ENCODE results near the gene TBX10. TPM values are rescaled to one million over a fixed set of nuclear protein-coding genes. Genes with fewer than 3 reads are reported as not detected.

Gene TBX10
- total RNA-seq, 1 donor from 2014 or later: not detected

DNA sequence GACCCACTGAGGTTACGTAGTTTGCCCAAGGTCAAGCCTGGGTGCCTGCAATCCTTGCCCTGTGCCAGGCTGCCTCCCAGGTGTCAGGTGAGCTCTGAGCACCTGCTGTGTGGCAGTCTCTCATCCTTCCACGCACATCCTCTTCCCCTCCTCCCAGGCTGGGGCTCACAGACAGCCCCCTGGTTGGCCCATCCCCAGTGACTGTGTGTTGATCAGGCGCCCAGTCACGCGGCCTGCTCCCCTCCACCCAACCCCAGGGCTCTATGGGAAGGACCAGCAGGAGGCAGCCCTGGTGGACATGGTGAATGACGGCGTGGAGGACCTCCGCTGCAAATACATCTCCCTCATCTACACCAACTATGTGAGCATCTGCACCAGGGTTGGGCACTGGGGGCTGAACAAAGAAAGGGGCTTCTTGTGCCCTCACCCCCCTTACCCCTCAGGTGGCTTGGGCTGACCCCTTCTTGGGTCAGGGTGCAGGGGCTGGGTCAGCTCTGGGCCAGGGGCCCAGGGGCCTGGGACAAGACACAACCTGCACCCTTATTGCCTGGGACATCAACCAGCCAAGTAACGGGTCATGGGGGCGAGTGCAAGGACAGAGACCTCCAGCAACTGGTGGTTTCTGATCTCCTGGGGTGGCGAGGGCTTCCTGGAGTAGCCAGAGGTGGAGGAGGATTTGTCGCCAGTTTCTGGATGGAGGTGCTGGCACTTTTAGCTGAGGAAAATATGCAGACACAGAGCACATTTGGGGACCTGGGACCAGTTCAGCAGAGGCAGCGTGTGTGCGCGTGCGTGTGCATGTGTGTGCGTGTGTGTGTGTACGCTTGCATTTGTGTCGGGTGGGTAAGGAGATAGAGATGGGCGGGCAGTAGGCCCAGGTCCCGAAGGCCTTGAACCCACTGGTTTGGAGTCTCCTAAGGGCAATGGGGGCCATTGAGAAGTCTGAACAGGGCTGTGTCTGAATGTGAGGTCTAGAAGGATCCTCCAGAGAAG lies 54.4 kb downstream of the TBX10 start:
- no peak for ATAC-seq
- DNase-seq: no peak
- intact Hi-C loops (cut with DNase I): no loop called here

DNA sequence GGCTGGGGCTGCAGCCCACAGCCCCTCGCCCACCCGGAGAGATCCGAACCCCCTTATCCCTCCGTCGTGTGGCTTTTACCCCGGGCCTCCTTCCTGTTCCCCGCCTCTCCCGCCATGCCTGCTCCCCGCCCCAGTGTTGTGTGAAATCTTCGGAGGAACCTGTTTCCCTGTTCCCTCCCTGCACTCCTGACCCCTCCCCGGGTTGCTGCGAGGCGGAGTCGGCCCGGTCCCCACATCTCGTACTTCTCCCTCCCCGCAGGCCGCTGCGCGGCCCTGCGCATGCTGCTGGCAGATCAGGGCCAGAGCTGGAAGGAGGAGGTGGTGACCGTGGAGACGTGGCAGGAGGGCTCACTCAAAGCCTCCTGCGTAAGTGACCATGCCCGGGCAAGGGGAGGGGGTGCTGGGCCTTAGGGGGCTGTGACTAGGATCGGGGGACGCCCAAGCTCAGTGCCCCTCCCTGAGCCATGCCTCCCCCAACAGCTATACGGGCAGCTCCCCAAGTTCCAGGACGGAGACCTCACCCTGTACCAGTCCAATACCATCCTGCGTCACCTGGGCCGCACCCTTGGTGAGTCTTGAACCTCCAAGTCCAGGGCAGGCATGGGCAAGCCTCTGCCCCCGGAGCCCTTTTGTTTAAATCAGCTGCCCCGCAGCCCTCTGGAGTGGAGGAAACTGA lies 55.2 kb downstream of the TBX10 start:
- TF ChIP-seq, protein P1, sequence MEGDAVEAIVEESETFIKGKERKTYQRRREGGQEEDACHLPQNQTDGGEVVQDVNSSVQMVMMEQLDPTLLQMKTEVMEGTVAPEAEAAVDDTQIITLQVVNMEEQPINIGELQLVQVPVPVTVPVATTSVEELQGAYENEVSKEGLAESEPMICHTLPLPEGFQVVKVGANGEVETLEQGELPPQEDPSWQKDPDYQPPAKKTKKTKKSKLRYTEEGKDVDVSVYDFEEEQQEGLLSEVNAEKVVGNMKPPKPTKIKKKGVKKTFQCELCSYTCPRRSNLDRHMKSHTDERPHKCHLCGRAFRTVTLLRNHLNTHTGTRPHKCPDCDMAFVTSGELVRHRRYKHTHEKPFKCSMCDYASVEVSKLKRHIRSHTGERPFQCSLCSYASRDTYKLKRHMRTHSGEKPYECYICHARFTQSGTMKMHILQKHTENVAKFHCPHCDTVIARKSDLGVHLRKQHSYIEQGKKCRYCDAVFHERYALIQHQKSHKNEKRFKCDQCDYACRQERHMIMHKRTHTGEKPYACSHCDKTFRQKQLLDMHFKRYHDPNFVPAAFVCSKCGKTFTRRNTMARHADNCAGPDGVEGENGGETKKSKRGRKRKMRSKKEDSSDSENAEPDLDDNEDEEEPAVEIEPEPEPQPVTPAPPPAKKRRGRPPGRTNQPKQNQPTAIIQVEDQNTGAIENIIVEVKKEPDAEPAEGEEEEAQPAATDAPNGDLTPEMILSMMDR (IDR thresholded peaks at IDR 0.05): no peak
- Histone ChIP-seq H3K36me3 (peaks cover 38% of the 10 kb centered on the region), H3K9me3 (no peaks in the 10 kb centered on the region), H3K4me1 (peaks cover 33% of the 10 kb centered on the region), H3K27ac (peak overlapping the region; percentile 97), H3K27me3 (ENCODE audit: low read depth) (no peaks in the 10 kb centered on the region), H3K4me3 (peak overlapping the region; percentile 76)
- intact Hi-C loops (cut with DNase I): no loop called here
- DNase-seq (peak; percentile 90), ATAC-seq (peak; percentile 85 to 89)

More for the DNA sequence above, 54.4 kb downstream of the TBX10 start:
- Histone ChIP-seq H3K27ac (peak overlapping the region; percentile 97), H3K36me3 (peaks cover 38% of the 10 kb centered on the region), H3K4me3 (peak overlapping the region; percentile 76), H3K4me1 (peaks cover 26% of the 10 kb centered on the region), H3K27me3 (ENCODE audit: low read depth) (no peaks in the 10 kb centered on the region), H3K9me3 (no peaks in the 10 kb centered on the region)
- TF ChIP-seq, protein P1 (IDR thresholded peaks at IDR 0.05): no peak

DNA sequence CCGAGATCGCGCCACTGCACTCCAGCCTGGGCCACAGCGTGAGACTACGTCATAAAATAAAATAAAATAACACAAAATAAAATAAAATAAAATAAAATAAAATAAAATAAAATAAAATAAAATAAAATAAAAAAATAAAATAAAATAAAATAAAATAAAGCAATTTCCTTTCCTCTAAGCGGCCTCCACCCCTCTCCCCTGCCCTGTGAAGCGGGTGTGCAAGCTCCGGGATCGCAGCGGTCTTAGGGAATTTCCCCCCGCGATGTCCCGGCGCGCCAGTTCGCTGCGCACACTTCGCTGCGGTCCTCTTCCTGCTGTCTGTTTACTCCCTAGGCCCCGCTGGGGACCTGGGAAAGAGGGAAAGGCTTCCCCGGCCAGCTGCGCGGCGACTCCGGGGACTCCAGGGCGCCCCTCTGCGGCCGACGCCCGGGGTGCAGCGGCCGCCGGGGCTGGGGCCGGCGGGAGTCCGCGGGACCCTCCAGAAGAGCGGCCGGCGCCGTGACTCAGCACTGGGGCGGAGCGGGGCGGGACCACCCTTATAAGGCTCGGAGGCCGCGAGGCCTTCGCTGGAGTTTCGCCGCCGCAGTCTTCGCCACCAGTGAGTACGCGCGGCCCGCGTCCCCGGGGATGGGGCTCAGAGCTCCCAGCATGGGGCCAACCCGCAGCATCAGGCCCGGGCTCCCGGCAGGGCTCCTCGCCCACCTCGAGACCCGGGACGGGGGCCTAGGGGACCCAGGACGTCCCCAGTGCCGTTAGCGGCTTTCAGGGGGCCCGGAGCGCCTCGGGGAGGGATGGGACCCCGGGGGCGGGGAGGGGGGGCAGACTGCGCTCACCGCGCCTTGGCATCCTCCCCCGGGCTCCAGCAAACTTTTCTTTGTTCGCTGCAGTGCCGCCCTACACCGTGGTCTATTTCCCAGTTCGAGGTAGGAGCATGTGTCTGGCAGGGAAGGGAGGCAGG lies 56.0 kb downstream of the TBX10 start, which contains the start of gene GSTP1:
Gene GSTP1, plus strand, starts transcription at position 566 of the 958 bp plus-strand sequence. Its CDS starts 32 bp downstream, at position 598.
- H3K4me3 ChIP-seq: peak within 1 kb of the TSS; percentile 76
- no peaks in the 10 kb centered on the region for H3K9me3 ChIP-seq
- DNase-seq (peak; percentile 95), ATAC-seq (peak; percentile 95)
- TF ChIP-seq, protein P1 (IDR thresholded peaks at IDR 0.05): peak; percentile 87
- peaks cover 37% of the 10 kb centered on the region for H3K36me3 ChIP-seq
- intact Hi-C loops (cut with DNase I): no loop called here
- no peaks in the 10 kb centered on the region for H3K27me3 ChIP-seq (ENCODE audit: low read depth)
- H3K4me1 ChIP-seq: peaks cover 36% of the 10 kb centered on the region
- H3K27ac ChIP-seq: peak within 1 kb of the TSS; percentile 97

DNA sequence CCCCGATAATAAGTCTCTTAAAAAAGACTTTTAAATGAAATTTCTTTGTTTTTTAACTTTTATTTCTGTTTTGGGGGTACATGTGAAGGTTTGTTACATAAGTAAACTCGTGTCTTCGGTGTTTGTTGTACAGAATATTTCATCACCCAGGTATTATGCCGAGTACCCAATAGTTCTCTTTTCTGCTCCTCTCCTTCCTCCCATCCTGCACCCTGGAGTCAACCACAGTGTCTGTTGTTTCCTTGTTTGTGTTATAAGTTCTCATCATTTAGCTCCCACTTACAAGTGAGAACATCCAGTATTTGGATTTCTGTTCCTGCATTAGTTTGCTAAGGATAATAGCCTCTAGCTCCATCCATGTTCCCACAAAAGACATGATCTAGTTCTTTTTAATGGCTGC lies 57.6 kb downstream of the TBX10 start:
- Histone ChIP-seq H3K9me3 (no peaks in the 10 kb centered on the region), H3K27me3 (ENCODE audit: low read depth) (peaks cover 4% of the 10 kb centered on the region), H3K4me3 (no peak overlapping the region), H3K4me1 (peaks cover 36% of the 10 kb centered on the region), H3K36me3 (peaks cover 25% of the 10 kb centered on the region), H3K27ac (peak overlapping the region; percentile 97)
- no peak for DNase-seq
- ATAC-seq: no peak
- intact Hi-C loops (cut with DNase I): no loop called here
- TF ChIP-seq, protein P1 (IDR thresholded peaks at IDR 0.05): no peak

Measured in lower lobe of right lung (tissue), 2 donors.